Fibroblast of mammary gland (primary cell): ENCODE data around the gene EIF3M.
A peak's percentile ranks its signal among the peaks of the same experiment; 100 is the strongest.
"Not testable (repeated sequence)": the region's sequence is repeated elsewhere in the genome, so short reads cannot be mapped to it uniquely, and the experiment has no call there.

Experiments used
- DNase-seq: peaks from one replicate; pipeline ENCODE4 v3.0.0-alpha.2; 2010; ENCODE audit warnings: low read depth
- H3K4me3 ChIP-seq: 2 replicates; pipeline ENCODE4 v1.5.1; 2011; ENCODE audit warnings: low read depth, mild to moderate bottlenecking, low read length, moderate library complexity; ENCODE audit not compliant: control insufficient read depth
- CTCF ChIP-seq: conservative IDR thresholded peaks from 2 replicates; pipeline ENCODE4 v1.5.1; 2011; ENCODE audit warnings: low read depth, low read length, inconsistent platforms; ENCODE audit not compliant: control insufficient read depth, insufficient read depth

EIF3M gene

GRCh38 chr11:32584921-32585320 is 1.3 kb downstream of the EIF3M start:
- DNase-seq: no peak
- no peak for TF ChIP-seq CTCF
- H3K4me3 ChIP-seq: peak overlapping the region; percentile 89

DNA sequence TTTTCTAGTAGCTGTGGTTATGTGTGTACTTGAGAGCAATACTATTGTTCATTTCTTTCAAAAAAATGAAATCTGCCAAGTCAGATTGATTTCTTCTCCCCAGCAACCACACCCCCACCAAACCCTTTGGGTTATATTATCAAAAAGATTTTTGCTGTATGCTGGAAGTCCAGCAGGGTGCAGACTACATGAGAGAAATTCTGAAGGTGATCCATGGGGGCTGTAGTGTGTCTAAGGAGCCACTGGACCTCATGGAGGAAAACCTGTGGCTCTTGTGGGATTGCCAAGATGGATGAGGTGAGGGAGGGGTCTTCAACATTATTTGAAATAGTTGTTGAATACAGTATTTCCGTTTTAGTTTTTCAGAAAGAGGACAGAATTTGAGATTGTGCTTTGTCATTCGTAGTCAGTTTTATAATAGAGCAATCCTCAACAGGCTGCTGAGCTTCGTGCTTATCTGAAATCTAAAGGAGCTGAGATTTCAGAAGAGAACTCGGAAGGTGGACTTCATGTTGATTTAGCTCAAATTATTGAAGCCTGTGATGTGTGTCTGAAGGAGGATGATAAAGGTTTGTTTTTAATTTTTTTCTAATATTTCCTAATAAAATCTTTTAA is 3.1 kb downstream of the EIF3M start:
- H3K4me3 ChIP-seq: no peak overlapping the region
- TF ChIP-seq CTCF: peak; percentile 41
- peak; percentile 46 for DNase-seq

DNA sequence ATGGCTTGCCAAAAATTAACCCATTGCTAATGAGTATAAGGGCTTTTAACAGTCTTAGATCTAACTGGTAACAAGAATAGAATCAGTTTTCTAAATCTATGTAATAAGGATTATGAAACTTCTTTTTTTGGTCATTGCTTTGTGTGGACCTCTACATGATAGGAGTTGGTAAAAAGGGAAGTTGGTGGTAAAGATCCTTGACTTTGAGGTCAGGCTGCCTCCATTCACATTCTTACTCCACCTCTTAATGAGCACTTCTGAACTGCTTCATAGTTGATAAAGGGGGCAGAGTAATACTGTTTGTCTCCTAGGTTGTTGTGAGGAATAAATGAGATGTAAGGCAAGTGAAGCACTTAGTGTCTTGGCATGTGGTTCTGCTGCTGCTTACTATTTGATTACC is 10.6 kb downstream of the EIF3M start:
- H3K4me3 ChIP-seq: no peak overlapping the region
- TF ChIP-seq CTCF: no peak
- DNase-seq: no peak

GRCh38 chr11:32596114-32596513 is 12.5 kb downstream of the EIF3M start:
- H3K4me3 ChIP-seq, DNase-seq: not testable (repeated sequence)

DNA sequence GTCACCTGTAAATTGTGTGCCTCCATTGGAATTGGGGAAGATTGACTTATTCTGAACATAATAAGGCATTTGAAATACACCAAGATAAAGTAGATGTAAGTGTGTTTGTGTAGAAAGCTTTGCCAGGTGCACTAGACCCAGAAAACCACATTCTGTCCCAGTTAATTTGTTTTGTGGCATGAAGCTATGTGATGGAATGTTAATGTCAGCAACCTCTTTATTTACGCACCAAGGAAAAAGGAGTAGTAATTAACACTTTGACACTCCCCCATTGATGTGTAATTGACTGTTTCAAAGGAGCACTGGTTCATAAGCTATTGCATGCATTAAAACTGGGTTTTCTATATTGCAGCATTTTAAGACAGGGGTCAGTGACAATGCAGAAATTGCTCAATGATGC is 14.3 kb downstream of the EIF3M start:
- no peak overlapping the region for H3K4me3 ChIP-seq
- TF ChIP-seq CTCF: no peak
- no peak for DNase-seq

DNA sequence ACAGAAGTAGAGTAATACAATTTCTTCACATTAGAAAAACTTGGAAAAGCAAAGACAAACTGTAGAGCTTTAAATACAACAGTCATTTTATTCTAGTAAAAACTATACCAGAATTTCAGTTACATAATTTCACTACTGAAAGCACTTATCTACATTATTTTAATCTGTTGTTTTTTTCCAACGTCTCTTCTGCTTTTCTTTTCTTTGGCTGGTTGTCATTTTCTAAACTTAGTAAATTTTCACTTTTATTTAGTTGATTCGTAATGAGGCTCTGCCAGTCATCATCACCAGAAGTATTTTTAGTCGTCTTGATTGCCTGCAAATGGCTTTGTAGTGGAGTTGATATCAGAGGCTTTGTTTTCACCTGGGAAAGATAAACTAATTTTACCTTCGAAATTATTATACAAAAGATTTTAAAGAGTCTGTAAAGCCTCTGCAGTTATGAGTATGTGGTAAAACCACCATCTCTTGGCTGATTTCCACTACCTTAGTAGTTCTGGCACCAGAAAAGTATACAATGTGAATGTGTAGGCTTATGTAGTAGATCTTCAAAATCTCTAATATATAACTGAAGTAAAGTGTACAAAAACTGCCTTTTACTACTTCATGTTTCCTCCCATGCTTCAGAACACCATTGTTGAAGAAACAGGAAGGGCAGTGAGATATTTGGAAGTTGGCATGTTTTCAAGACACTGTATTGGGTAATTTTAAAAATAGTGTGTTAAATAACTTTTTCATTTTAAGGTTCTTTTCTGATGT is 19.2 kb downstream of the EIF3M start:
- no peak overlapping the region for H3K4me3 ChIP-seq
- peak; percentile 56 for DNase-seq
- TF ChIP-seq CTCF: no peak

GRCh38 chr11:32606220-32606619 is 22.6 kb downstream of the EIF3M start:
- TF ChIP-seq CTCF: no peak
- no peak for DNase-seq
- H3K4me3 ChIP-seq: no peak overlapping the region

GRCh38 chr11:32608826-32609225 is 25.2 kb downstream of the EIF3M start:
- H3K4me3 ChIP-seq: not testable (repeated sequence)

More at GRCh38 chr11:32608826-32609225, 25.2 kb downstream of the EIF3M start:
- DNase-seq: not testable (repeated sequence)
